Large intestine (tissue), 3 donors: ENCODE results near the gene POP4. TPM values are rescaled to one million over a fixed set of nuclear protein-coding genes. Genes with fewer than 3 reads are reported as not detected.

Source experiments
- DNase-seq, 2 donors: peaks; one replicate each; pipeline versions ENCODE4 v3.0.0 to v3.0.0-alpha.2; 2013
- H3K27ac ChIP-seq: one replicate; pipeline ENCODE4 v1.5.1; 2013; ENCODE audit warnings: low read length
- H3K27me3 ChIP-seq: 2 replicates; pipeline ENCODE4 v1.6.1; 2013; ENCODE audit warnings: low read length; ENCODE audit not compliant: control insufficient read depth, insufficient read depth
- H3K36me3 ChIP-seq: 2 replicates; pipeline ENCODE4 v1.6.1; 2013; ENCODE audit warnings: low read length; ENCODE audit not compliant: control insufficient read depth, insufficient read depth
- H3K4me1 ChIP-seq: one replicate; pipeline ENCODE4 v1.6.1; 2013; ENCODE audit warnings: low read length; ENCODE audit not compliant: control insufficient read depth, insufficient read depth
- H3K4me3 ChIP-seq: one replicate; pipeline ENCODE4 v1.5.1; 2013; ENCODE audit warnings: low read length
- H3K9me3 ChIP-seq: one replicate; pipeline ENCODE4 v1.6.1; 2013; ENCODE audit warnings: mild to moderate bottlenecking, low read depth, low read length, moderate library complexity; ENCODE audit not compliant: control insufficient read depth
- WGBS: methylation state at CpG from one replicate; pipeline ENCODE4 v1.1.5; 2013; ENCODE audit warnings: low lambda C conversion rate; ENCODE audit not compliant: insufficient coverage; 5-methylcytosine and 5-hydroxymethylcytosine counted together
- polyA plus RNA-seq: library from polyadenylated mRNA; unstranded; fragments of 120-200 nt; gene quantifications from one replicate; pipeline ENCODE4 v1.2.1, GENCODE V29; 2013

POP4 gene
- polyA plus RNA-seq, 1 donor = 60.7 TPM

GRCh38 chr19:29576761-29577648, 29.1 kb upstream of the POP4 start:
- no peaks in the 10 kb centered on the region for H3K4me1 ChIP-seq
- peaks cover 49% of the 10 kb centered on the region for H3K27me3 ChIP-seq
- no peaks in the 10 kb centered on the region for H3K36me3 ChIP-seq
- no peaks in the 10 kb centered on the region for H3K9me3 ChIP-seq
- no peak overlapping the region for H3K27ac ChIP-seq
- H3K4me3 ChIP-seq = no peak overlapping the region
- WGBS = 71% methylated on average over 2 of the region's 15 CpGs
- DNase-seq = no peak

DNA sequence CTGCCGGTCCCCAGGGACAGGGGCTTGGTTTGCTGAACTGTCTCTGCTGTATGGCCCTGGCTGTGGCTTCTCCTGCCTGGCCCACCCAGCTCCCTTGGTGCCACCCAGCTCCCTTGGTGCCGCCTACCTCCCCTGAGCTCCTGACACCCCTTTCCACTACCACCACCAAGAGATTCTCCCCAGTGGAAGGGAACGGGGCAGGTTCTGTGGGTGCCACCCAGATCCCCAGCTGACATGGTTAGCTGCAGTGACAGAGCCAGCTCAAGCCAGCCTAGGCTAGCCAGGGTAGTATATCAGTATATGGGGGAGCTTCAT, 28.5 kb upstream of the POP4 start:
- H3K4me3 ChIP-seq = no peak overlapping the region
- H3K9me3 ChIP-seq = no peaks in the 10 kb centered on the region
- WGBS = no CpG with 5 or more reads among the region's 3 CpGs
- no peak for DNase-seq
- H3K27me3 ChIP-seq = peaks cover 48% of the 10 kb centered on the region
- no peaks in the 10 kb centered on the region for H3K4me1 ChIP-seq
- H3K36me3 ChIP-seq = no peaks in the 10 kb centered on the region
- no peak overlapping the region for H3K27ac ChIP-seq

DNA sequence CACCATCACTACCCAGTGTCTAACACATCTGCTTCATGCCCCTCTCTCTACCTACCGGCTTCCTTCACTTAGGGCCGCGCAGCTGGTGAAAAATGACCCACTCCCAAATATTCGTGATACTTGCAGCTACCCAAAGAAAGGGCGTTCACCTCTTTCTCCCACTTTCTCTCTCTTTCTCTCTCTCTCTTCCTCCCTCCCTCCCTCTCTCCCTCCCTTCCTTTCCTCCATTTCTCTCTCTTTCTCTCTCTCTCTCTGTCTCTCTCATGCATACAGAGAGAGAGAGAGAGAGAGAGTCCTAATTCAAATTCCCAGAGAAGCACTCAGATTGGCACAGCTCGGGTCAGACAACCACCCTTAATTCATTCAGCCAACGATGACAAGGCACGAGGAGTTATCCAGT, 27.7 kb upstream of the POP4 start:
- Histone ChIP-seq H3K9me3 (no peaks in the 10 kb centered on the region), H3K4me3 (no peak overlapping the region), H3K36me3 (no peaks in the 10 kb centered on the region), H3K27ac (no peak overlapping the region), H3K27me3 (peaks cover 41% of the 10 kb centered on the region), H3K4me1 (no peaks in the 10 kb centered on the region)
- 50% methylated on average over 2 of the region's 8 CpGs for WGBS
- DNase-seq = no peak

- Histone ChIP-seq H3K4me1 (no peaks in the 10 kb centered on the region), H3K27ac (no peak overlapping the region), H3K9me3 (no peaks in the 10 kb centered on the region), H3K27me3 (peaks cover 32% of the 10 kb centered on the region), H3K4me3 (no peak overlapping the region), H3K36me3 (no peaks in the 10 kb centered on the region)
- WGBS = 90% methylated on average over 2 of the region's 6 CpGs
- DNase-seq = no peak
These were observed 26.7 kb upstream of the POP4 start for GRCh38 chr19:29579308-29579910.

- Histone ChIP-seq H3K4me1 (no peaks in the 10 kb centered on the region), H3K27me3 (peaks cover 16% of the 10 kb centered on the region), H3K4me3 (no peak overlapping the region), H3K36me3 (no peaks in the 10 kb centered on the region), H3K9me3 (no peaks in the 10 kb centered on the region), H3K27ac (no peak overlapping the region)
- no CpG with 5 or more reads among the region's 1 CpG for WGBS
- no peak for DNase-seq
These were observed 24.7 kb upstream of the POP4 start for GRCh38 chr19:29581398-29581797.

DNA sequence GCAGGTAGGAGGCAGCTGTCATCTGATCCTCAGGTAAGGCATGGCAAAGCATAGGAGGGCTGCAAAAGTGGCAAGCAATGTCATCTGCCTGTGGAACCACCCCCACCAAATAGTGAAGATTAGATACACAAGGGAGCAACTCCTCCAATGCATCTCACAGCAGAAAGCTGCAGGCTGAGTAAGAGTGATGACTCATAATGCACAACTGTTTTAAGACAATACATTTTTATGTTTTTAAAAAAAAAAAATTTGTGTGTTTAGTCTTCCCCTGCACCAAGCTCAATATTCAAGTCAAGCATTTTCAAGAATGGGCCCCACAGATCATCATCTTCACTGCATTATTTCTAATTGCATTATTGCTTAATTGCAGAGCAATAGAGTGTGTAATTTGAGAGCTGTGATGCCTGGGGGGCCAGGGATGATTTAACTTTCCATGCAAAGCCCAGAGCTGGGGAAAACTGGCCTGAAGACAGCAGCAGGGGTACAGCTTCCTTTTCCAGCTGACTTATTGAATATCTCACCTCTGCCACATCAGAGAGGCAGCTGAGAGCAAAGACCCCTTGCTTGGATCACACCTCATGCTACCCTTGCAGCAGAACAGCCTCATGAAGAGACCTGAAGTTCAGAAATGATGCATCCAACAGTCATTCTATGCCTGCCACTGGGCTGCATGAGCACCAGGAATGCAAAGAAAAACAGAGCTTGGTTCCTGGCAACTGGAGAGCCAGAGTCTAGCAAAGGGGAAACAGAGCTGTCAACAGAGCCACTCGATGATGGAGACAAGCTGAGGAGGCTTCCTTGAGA, 22.7 kb upstream of the POP4 start:
- WGBS = 71% methylated on average over 1 of the region's 1 CpG
- no peak for DNase-seq
- Histone ChIP-seq H3K4me1 (no peaks in the 10 kb centered on the region), H3K9me3 (no peaks in the 10 kb centered on the region), H3K27me3 (peaks cover 2% of the 10 kb centered on the region), H3K36me3 (no peaks in the 10 kb centered on the region), H3K4me3 (no peak overlapping the region), H3K27ac (no peak overlapping the region)

DNA sequence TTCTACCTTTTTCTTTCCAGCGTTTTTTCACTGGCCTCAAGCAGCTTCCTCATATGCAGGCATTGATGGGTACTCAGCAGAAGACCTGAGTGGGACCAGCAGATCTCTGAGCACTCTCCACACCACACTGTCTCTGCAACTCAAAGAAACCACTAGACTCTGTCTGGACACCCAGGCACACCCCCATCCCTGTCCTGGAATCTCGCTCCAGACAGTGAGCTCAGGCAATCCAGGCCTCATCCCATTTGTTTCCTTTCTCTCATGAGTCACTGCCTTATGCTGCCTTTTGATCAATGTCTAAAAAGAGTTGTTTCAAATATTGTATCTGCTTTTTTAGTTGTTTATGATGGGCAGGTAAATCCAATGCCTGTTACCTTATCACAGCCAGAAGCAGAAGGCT, 19.7 kb upstream of the POP4 start:
- peaks cover 8% of the 10 kb centered on the region for H3K27me3 ChIP-seq
- H3K9me3 ChIP-seq = no peaks in the 10 kb centered on the region
- no peak for DNase-seq
- H3K27ac ChIP-seq = no peak overlapping the region
- no peaks in the 10 kb centered on the region for H3K36me3 ChIP-seq
- no peak overlapping the region for H3K4me3 ChIP-seq
- no peaks in the 10 kb centered on the region for H3K4me1 ChIP-seq
- WGBS = no CpG with 5 or more reads among the region's 2 CpGs

DNA sequence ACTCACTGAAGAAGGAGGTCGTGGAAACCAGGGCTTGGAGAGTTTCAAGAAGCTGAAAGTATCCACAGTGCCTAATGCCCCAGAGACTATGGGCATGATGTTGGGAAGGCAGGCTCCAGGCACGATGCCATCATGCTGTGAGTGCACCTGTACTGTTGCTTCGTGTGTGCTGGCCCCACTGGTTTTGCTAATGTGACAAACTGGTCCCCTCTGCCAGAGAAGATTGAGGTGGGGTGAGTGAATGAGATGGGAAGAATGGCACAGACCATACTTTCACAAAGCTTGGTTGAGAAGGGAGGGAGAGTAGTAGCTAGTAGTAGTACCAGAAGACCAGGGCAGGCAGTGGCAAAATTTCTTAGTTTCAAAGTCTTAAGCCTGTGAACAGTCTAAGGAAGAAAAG, 19.0 kb upstream of the POP4 start:
- WGBS = 83% methylated on average over 2 of the region's 3 CpGs
- no peaks in the 10 kb centered on the region for H3K36me3 ChIP-seq

GRCh38 chr19:29587518-29587986, 18.5 kb upstream of the POP4 start:
- WGBS = no CpG with 5 or more reads among the region's 2 CpGs
- Histone ChIP-seq H3K4me1 (no peaks in the 10 kb centered on the region), H3K9me3 (no peaks in the 10 kb centered on the region), H3K27ac (no peak overlapping the region), H3K27me3 (peaks cover 17% of the 10 kb centered on the region), H3K36me3 (no peaks in the 10 kb centered on the region), H3K4me3 (no peak overlapping the region)
- peak in 1 of 2 donors; percentile 41 for DNase-seq

More for the DNA sequence above, 19.0 kb upstream of the POP4 start:
- DNase-seq = no peak
- no peak overlapping the region for H3K4me3 ChIP-seq
- H3K27ac ChIP-seq = no peak overlapping the region
- H3K9me3 ChIP-seq = no peaks in the 10 kb centered on the region
- no peaks in the 10 kb centered on the region for H3K4me1 ChIP-seq
- peaks cover 12% of the 10 kb centered on the region for H3K27me3 ChIP-seq

DNA sequence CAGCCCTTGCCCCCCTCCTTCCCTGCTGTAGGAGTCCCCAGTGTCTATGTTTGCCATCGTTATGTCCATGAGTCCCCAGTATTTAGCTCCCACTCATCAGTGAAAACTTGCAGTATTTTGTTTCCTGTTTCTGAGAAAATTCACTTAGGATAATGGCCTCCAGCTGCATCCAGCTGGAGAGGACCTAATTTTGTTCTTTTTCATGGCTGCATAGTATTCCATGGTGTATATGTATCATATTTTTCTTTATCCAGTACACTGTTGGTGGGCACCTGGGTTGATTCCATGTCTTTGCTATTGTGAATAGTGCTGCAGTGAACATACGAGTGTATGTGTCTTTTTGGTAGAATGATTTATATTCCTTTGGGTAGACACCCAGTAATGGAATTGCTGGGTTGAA, 18.0 kb upstream of the POP4 start:
- Histone ChIP-seq H3K4me3 (no peak overlapping the region), H3K36me3 (no peaks in the 10 kb centered on the region), H3K27me3 (peaks cover 20% of the 10 kb centered on the region), H3K9me3 (no peaks in the 10 kb centered on the region), H3K27ac (no peak overlapping the region), H3K4me1 (no peaks in the 10 kb centered on the region)
- no CpG with 5 or more reads among the region's 2 CpGs for WGBS
- DNase-seq = no peak
